ENCODE results near the gene SLC35F2.
"Not testable (repeated sequence)": the region's sequence is repeated elsewhere in the genome, so short reads cannot be mapped to it uniquely, and the experiment has no call there.

SLC35F2 gene

DNA sequence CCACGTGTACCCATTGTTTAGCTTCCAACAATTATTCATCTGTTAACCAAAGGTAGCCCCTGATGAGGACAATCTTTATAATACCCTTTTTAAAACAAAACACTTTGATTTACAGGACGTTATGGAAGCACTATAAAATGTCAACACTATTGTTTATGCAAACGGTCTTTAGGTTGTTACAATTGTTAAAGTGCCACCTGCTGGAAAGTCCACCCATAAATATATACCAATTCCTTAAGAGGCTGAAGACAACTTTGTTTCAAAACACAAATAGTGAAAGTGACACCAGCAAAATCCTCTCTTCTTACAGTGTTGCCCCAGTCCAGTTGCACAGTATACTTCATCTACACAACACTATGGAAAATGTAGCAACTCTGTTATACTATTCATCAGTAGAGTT lies 77.8 kb downstream of the SLC35F2 start:
- no peak for DNase-seq

DNA sequence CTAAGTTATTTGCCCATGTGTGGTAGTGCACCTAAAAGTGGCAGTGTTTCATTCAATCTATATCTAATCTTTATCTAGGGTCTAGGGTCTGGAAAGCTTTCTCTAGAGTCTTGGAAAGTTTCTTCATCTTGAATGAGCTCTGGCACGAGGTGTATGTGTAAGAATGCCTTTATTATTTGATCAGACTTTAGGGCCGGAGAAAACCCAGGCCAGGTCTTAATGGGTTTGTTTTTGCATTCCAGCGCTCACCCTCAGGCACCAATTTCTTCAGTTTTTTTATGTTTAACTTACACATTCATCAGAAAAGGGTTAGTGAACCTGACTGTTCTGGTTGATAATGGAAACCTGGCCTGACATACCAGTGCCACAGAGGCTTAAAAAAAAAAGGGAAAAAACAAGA lies 78.5 kb downstream of the SLC35F2 start:
- DNase-seq, result no peak

DNA sequence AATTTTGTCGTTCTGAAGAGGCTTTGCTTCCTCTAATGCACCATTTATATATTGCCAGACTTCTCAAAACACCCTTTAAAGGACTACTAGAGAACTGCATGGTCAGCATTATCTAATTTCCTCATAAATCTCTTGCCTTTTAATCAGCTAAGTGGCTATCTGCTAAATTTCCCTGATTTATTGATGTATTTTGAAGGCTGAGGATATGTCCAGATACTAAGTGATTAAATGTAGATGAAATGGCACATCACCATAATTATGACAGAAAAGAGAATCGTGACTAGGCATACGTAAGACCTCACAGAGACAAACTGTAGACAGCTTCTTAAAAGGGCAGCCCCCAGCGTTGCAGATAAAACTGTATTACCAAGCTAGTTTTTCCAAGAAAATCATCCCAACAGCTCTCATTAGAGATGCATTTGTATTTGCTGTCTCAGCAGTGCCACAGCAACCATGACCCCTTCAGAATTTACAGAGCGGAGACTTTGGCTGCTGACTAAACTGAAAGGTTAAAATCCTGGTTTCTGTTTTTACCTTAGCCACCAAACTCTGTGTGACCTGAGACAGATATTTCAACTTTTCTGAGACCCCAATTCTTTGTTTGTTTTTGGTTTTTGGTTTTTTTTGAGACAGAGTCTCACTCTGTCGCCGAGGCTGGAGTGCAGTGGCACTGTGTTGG lies 79.6 kb downstream of the SLC35F2 start:
- DNase-seq, result no peak

DNA sequence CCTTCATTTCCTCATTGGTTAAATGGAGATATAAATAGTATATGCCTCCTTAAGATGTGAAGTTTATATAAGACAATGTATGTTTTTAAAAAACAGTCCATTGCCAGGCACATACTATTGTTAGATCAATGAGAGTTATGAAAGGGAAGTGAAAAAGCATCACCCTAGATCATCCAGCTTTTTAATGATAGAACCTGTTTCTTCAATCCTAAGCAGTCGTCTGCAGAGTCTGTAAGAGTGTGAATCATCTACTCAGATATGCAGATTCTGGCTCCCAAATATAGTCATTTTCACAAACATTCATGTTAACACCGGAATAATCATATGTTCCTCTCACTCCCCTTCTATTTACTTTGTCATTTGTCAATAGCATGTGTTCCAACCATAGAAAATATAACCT lies 81.5 kb downstream of the SLC35F2 start:
- DNase-seq, result no peak

DNA sequence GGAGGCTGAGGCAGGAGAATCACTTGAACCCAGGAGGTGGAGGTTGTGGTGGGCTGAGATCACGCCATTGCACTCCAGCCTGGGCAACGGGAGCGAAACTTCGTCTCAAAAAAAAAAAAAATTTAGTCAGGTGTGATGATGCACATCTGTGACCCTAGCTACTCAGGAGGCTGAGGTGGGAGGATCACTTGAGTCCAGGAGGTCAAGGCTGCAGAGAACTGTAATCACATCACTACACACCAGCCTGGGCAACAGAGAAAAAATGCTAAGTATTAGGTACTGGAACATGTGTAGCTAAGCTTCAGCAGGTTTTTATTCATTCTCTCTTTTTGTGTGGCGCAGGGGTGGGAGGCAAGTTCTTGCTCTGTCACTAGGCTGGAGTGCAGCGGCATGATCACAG lies 82.5 kb downstream of the SLC35F2 start:
- DNase-seq, result no peak

DNA sequence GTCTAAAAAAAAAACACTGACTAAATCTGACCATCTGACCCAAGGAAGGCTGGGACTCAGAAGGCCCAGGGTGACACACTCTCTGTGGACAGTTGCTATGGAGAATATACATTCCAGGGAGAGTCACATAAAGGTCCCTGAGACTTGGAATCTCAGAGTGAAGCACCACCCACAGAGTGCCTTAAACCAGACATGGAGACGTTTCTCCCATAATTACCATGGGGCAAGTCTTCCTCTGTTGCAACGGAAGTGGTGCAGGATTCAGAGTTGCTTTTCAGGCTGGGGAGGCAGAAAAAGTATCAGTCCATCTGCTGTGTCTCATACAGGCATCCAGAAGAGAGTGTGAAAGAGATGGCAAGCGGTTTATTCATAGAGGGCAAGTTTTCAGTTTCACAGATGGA lies 88.0 kb downstream of the SLC35F2 start:
- DNase-seq, result no peak

DNA sequence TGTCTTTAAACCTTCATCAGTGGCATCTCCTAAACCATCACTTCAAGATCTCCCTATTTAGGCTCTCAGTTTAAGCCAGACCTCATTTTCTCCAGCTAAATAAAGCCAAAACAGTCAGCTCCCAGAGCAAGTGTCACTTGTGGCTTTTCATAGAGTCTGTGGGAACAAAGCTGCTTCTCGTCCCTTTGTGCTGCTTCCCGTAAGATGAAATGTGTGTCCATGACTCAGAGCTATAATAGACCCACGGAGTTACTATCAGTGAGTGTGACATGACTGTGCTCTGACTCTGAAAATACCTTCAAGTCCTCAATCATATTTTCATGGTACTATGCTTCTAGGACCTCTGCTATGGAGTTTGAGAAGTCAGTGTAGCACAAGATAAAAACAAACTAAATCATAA lies 89.4 kb downstream of the SLC35F2 start:
- DNase-seq, result no peak

DNA sequence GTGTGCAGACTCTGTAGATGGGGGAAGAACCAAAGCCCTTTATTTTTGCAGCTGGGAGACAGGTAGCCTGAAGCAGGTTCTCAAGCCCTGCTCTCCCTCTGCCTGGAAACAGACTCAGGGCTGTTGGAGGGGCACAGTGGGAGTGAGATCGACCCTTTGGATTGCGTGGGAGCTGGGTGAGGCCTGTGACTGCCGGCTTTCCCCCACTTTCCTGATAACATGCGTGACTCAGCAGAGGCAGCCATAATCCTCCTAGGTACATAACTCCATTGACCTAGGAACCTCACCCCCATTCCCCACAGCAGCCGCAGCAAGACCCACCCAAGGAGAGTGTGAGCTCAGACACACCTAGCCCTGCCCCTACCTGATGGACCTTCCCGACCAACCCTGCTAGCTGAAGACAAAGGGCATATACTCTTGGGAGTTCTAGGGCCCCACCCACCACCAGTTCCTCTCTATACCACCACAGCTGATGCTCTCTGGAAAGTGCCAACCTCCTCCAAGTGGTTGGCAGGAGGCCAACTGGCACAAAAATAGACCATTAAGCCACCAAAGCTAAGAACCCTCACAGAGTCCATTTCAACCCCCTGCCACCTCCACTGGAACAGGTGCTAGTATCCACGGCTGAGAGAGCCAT lies 99.8 kb downstream of the SLC35F2 start:
- not testable (repeated sequence) for DNase-seq

DNA sequence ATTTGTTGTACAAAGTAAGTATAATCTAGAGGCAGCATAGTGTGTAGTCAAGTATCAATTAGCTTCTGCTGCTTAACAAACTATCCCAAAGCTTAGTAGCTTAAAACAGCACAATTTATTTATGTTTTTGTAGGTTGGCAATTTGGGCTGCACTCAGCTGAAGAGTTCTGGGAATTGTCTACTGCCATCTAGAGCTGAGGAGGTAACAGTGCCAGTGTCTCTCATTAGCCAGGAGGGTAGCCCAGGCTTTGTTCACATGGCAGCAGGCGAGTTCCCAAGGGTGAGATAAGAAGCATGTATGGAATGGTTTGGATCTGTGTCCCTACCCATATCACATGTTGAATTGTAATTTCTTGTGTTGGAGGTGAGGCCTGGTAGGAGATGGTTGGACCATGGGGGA lies 100.9 kb downstream of the SLC35F2 start:
- DNase-seq, result no peak

DNA sequence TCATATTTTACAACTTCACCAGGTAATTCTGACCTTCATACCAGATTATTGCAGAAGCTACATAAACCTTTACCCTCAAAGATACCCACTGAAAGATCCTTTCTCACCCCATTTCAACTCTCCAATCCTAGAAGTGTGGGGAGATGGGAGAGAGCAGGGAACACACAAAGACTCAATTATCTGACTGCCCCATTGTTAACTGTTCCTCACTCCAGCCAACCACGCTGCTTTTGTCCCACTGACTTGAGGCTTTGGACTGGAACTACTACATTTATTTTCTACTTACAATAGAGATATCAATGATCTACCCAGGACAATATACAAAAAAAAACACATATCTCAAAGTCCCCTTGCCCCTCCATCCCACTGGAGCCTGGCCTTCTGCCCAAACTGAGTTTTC lies 102.0 kb downstream of the SLC35F2 start:
- DNase-seq, result no peak

DNA sequence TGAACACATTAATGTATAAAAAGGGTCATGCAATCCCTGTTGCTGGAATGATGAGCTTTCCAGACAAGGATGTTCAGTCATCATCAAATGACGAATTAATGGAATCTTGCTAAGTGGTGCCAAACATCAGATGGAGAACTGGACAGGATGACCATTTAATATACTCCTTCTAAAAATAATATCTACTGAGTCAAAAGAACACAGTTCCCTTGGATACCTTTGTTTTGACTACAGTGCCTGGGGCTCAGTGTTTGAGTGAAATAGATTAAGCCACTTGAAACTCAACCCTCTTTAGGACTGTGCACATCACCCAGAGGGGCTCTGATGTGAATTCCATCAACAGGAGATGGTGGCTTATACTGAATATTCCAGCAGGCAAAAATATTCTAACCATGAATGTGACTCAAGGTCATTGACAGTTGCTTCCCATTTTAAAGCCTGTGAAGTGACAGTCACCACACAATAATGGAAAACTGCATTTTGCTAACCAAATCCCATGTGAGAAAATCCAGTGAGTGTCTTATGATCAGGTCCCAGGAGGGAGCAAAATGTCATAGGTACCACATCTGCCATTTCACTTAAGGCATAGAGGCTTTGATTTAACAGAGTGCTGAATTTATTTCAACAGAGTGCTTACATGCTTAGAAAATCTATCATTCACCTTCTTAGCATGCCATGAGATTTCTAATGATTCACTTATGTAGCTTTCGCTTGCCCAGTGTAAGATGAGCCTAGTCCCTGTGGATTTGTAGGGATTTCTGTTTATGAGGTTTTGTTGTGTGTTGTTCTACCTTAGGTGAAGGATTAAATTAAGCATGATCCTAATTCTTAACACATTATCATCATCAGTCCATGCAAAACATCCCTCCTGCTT lies 105.4 kb downstream of the SLC35F2 start:
- DNase-seq, result no peak

DNA sequence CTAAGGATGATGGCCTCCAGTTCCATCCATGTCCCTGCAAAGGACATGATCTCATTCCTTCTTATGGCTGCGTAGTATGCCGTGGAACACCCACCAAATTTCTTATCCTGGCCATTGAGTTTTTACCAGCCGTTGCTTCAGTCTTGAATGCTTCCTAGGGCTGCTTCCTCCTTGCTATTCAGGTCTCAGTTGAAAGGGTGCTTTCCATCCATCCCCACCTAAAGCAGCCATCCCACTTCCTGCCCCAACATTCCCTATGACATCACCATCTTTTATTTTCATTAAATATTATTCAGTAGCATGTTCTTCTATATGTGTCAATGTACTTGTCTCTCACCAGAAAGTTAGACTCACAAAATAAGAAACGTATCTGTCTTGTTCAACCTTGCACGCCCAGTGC lies 106.1 kb downstream of the SLC35F2 start:
- DNase-seq, result no peak

DNA sequence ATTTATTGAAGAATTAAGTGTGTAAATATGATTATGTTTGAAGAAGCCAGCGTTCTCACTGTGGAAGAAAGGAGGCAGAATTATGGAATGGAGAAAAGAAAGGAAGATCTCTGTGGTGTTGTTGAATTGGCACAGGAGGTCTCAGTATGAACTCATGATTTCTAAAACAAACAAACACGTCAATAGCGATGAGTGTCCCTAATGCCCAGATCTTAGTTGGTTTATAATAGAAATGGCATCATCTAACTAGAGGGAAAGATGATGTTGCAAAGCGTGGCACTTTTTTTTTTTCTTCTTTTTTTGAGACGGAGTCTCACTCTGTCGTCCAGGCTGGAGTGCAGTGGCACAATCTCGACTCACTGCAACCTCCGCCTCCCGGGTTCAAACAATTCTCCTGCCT lies 107.5 kb downstream of the SLC35F2 start:
- no peak for DNase-seq

DNA sequence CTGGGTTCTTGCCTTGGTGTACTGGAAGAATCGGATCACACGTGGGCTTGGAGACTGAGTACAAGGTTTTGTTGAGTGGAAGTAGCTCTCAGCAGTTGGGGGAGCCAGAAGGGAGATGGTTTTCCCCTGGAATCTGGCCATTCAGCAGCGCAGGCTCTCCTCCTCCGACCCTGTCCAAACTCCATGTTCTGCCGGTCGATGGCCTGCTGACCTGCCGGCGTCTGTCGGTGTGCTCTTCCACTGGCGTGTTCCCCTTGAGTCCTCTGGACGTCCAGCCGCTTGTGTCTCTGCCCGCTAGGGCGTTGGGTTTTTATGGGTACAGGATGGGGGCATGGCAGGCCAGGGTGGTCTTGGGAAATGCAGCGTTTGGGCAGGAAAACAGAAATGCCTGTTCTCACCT lies 108.3 kb downstream of the SLC35F2 start:
- DNase-seq, result no peak

DNA sequence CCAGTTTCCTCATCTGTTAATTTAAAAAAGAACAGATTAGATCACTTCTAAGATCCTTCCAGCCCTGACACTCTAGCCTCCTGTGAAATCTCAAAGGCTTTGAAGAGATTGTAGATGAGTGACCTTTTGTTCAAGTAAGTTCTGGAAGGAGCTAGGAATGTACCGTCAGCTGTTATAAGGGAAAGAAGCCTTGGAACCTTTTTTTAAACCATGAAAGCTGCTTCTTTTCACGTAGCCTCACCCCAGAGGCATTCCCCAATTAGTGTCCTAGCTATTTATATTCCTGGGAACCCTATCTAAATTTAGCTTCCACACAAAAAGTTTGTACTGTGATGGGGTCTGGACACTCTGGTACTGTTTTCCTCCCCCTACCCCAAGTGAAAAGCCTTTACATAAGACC lies 111.0 kb downstream of the SLC35F2 start:
- no peak for DNase-seq

DNA sequence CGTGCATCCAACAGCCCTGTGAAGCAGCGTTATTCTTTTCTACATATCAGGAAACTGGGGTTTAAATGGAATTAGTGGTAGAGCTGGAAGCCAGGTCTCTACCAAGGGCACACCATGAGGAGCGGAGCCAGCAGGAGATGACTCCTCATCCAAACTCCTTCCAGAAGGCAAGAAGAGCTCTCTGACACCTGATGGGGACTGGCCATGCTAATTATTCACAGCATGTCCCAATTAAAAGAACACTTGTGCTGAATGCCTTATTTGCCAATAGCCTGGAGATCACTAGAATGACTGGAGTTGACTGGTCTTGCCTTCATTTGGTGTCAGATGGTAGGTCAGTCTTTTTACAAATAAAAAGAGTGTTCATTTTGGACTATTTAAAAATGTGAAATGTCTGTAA lies 113.9 kb downstream of the SLC35F2 start:
- no peak for DNase-seq

DNA sequence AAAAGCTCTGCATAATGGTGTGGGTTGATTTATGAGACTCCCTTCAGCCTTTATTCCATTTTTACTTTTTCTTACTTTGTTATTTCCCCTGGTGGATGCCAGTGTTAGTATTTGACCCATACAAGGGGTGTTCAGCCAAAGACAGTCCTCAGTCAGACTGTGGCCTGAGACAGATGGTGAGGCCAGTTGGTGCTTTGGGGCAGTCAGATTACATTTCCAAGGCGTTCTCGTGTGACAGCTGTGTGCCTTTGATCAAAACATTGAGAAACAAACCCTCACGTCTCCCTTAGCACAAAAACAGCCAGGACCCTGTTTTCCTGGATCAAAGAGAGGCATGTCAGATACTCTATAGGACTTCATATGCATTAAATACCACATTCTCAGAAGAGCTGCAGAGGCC lies 115.4 kb downstream of the SLC35F2 start:
- no peak for DNase-seq

DNA sequence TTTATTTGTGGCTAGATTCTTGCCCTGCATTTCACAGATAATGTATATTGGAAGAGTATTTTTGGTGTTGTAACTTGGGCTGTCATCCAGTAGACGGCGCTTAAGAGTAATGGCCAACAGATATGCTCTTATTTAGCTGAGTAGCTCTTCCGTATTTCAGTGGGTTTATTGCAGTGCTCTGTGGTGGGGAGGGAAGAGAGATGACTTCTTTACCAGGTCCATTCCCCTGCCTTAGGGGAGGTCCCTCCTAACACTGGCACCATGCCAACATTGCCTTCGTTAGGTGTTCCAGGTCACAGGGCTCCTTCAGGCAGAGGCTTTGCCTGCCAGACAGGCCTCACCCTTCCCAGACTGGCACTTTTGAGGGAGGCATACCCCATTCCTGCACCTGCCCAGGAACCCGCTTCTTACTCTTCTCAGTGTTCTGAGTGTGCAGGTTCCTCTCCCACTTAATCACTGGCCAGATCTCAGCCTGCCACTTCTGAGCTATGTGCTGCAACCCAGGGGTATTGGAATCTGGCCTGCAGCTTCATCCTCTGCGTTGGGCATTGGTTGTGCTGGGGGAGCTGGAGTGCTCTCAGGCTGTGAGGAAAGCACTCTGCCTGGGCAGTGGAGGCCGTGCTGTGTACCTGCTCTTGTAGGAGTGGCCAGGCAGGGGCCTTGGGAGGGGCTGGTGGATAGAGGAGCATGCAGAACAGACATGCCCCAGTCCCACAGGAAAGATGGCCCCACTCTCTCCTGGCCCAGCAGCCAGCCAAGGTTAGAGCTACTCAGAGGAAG lies 117.4 kb downstream of the SLC35F2 start:
- DNase-seq, result no peak

All from NCI-H510A (cell line).